Mesenchymal stem cell (in vitro differentiated cells and primary cell): ENCODE results near the gene SETDB1.

ENCODE experiments used
- DNase-seq: peaks from one replicate; pipeline ENCODE4 v3.0.0-alpha.2; 2013
- H2AFZ ChIP-seq: one replicate; pipeline ENCODE4 v1.6.1; 2013; ENCODE audit warnings: low read depth, mild to moderate bottlenecking, control low read depth, inconsistent platforms, low read length, moderate library complexity
- H2AK5ac ChIP-seq: 2 replicates; pipeline ENCODE4 v1.6.1; 2013; ENCODE audit warnings: low read length, moderate library complexity, mild to moderate bottlenecking, inconsistent platforms; ENCODE audit not compliant: severe bottlenecking
- H2BK120ac ChIP-seq: one replicate; pipeline ENCODE4 v1.6.1; 2013; ENCODE audit warnings: low read depth, mild to moderate bottlenecking, inconsistent platforms, low read length, moderate library complexity
- H2BK12ac ChIP-seq, 2 experiments: one replicate each; pipeline ENCODE4 v1.6.1; 2013; ENCODE audit warnings: inconsistent platforms in 2 of 2, low read length in 2 of 2, mild to moderate bottlenecking in 2 of 2, moderate library complexity in 2 of 2, control low read depth in 1 of 2
- H2BK15ac ChIP-seq: one replicate; pipeline ENCODE4 v1.6.1; 2013; ENCODE audit warnings: mild to moderate bottlenecking, low read depth, inconsistent platforms; ENCODE audit not compliant: poor library complexity, severe bottlenecking
- H2BK5ac ChIP-seq: 2 replicates; pipeline ENCODE4 v1.6.1; 2013; ENCODE audit warnings: low read depth, mild to moderate bottlenecking, low read length, control low read depth, inconsistent platforms; ENCODE audit not compliant: poor library complexity, severe bottlenecking
- H3K14ac ChIP-seq, 2 experiments: one replicate each; pipeline ENCODE4 v1.6.1; 2013; ENCODE audit warnings: inconsistent platforms in 2 of 2, low read length in 2 of 2, control low read depth in 1 of 2, mild to moderate bottlenecking in 1 of 2, moderate library complexity in 1 of 2
- H3K18ac ChIP-seq, 2 experiments: one replicate each; pipeline ENCODE4 v1.6.1; 2013; ENCODE audit warnings: inconsistent platforms in 2 of 2, low read length in 2 of 2, control low read depth in 1 of 2, low read depth in 1 of 2, mild to moderate bottlenecking in 1 of 2
- H3K23ac ChIP-seq, 2 experiments: one replicate each; pipeline ENCODE4 v1.6.1; 2013; ENCODE audit warnings: inconsistent platforms in 2 of 2, low read length in 2 of 2, mild to moderate bottlenecking in 2 of 2, moderate library complexity in 2 of 2, control low read depth in 1 of 2
- H3K27ac ChIP-seq: 2 replicates; pipeline ENCODE4 v1.5.1; 2013; ENCODE audit warnings: mild to moderate bottlenecking, moderate library complexity, low read length, control low read depth, inconsistent platforms; ENCODE audit not compliant: poor library complexity, severe bottlenecking
- H3K27me3 ChIP-seq, 2 experiments: 2 replicates each; pipeline versions ENCODE4 v1.6.1 to v1.7.0; 2013; ENCODE audit warnings: low read length in 2 of 2, mild to moderate bottlenecking in 2 of 2, moderate library complexity in 2 of 2, control low read depth in 1 of 2, inconsistent platforms in 1 of 2; ENCODE audit not compliant: control insufficient read depth in 1 of 2, insufficient read depth in 1 of 2
- H3K36me3 ChIP-seq, 2 experiments: 2 replicates each; pipeline versions ENCODE4 v1.6.1 to v1.7.0; 2013; ENCODE audit warnings: low read length in 2 of 2, control low read depth in 1 of 2, inconsistent platforms in 1 of 2, low read depth in 1 of 2, mild to moderate bottlenecking in 1 of 2; ENCODE audit not compliant: insufficient read depth in 2 of 2, control insufficient read depth in 1 of 2
- H3K4ac ChIP-seq, 2 experiments: one replicate each; pipeline ENCODE4 v1.6.1; 2013; ENCODE audit warnings: inconsistent platforms in 2 of 2, low read length in 2 of 2, mild to moderate bottlenecking in 2 of 2, moderate library complexity in 2 of 2, control low read depth in 1 of 2, low read depth in 1 of 2
- H3K4me1 ChIP-seq: 2 replicates; pipeline ENCODE4 v1.6.1; 2013; ENCODE audit warnings: low read depth, low read length, control low read depth; ENCODE audit not compliant: control insufficient read depth, insufficient read depth
- H3K4me2 ChIP-seq: 2 replicates; pipeline ENCODE4 v1.6.1; 2013; ENCODE audit warnings: low read length, mild to moderate bottlenecking, inconsistent platforms; ENCODE audit not compliant: poor library complexity, severe bottlenecking
- H3K4me3 ChIP-seq, 2 experiments: 2 replicates each; pipeline versions ENCODE4 v1.5.1 to v1.7.0; 2013; ENCODE audit warnings: low read length in 2 of 2, mild to moderate bottlenecking in 2 of 2, control low read depth in 1 of 2, low read depth in 1 of 2; ENCODE audit not compliant: insufficient read depth in 1 of 2
- H3K79me1 ChIP-seq: replicated peaks from 2 replicates; pipeline ENCODE4 v1.6.1; 2013; ENCODE audit warnings: mild to moderate bottlenecking, control low read depth, low read length, inconsistent platforms; ENCODE audit not compliant: poor library complexity, severe bottlenecking
- H3K9ac ChIP-seq: 2 replicates; pipeline ENCODE4 v1.7.0; 2013; ENCODE audit warnings: mild to moderate bottlenecking, low read length, moderate library complexity
- H3K9me3 ChIP-seq: 2 replicates; pipeline ENCODE4 v1.7.0; 2013; ENCODE audit warnings: mild to moderate bottlenecking, low read length; ENCODE audit not compliant: control insufficient read depth
- H4K8ac ChIP-seq: one replicate; pipeline ENCODE4 v1.6.1; 2013; ENCODE audit warnings: inconsistent platforms, mild to moderate bottlenecking, low read length, moderate library complexity
- H4K91ac ChIP-seq: one replicate; pipeline ENCODE4 v1.6.1; 2013; ENCODE audit warnings: mild to moderate bottlenecking, low read length, inconsistent platforms
- WGBS: methylation state at CpG from one replicate; pipeline ENCODE4 v1.1.7; 2013; ENCODE audit warnings: mixed read lengths; 5-methylcytosine and 5-hydroxymethylcytosine counted together

The SETDB1 gene

GRCh38 chr1:151006327-151007052, 80.3 kb downstream of the SETDB1 start, which contains the start of gene MINDY1:
Gene MINDY1 (minus strand): TSS chr1:151006902. CDS start chr1:151002617, 4,285 bp downstream.
- WGBS, result 16% methylated on average over 11 of the region's 18 CpGs
- peak within 1 kb of the TSS; percentile 1 to 91 for H2BK12ac ChIP-seq
- peak within 1 kb of the TSS; percentile 82 for H3K4me2 ChIP-seq
- peak within 1 kb of the TSS; percentile 11 for H2BK120ac ChIP-seq
- H3K4ac ChIP-seq, result peak within 1 kb of the TSS in 1 of 2 experiments; percentile 74
- H3K14ac ChIP-seq, result peak within 1 kb of the TSS in 1 of 2 experiments; percentile 82
- no peaks in the 10 kb centered on the region for H3K27me3 ChIP-seq
- peak within 1 kb of the TSS; percentile 85 for H3K27ac ChIP-seq
- peak within 1 kb of the TSS; percentile 97 for H3K9ac ChIP-seq
- peak within 1 kb of the TSS; percentile 60 for H2AFZ ChIP-seq
- H2BK15ac ChIP-seq, result peak within 1 kb of the TSS; percentile 62
- peaks cover 24% of the 10 kb centered on the region for H3K4me1 ChIP-seq
- H3K9me3 ChIP-seq, result no peaks in the 10 kb centered on the region
- H2BK5ac ChIP-seq, result no peak within 1 kb of the TSS
- peaks cover 7 to 15% of the 10 kb centered on the region in 2 experiments for H3K36me3 ChIP-seq
- peak; percentile 96 for DNase-seq
- H3K23ac ChIP-seq, result peak within 1 kb of the TSS in 1 of 2 experiments; percentile 90
- H3K79me1 ChIP-seq, result peaks cover 15% of the 10 kb centered on the region
- H3K18ac ChIP-seq, result peak within 1 kb of the TSS; percentile 77 to 95
- no peak within 1 kb of the TSS for H4K91ac ChIP-seq
- peak within 1 kb of the TSS; percentile 41 for H4K8ac ChIP-seq
- peak within 1 kb of the TSS; percentile 27 for H2AK5ac ChIP-seq
- H3K4me3 ChIP-seq, result peak within 1 kb of the TSS; percentile 60 to 93

GRCh38 chr1:151007853-151008243, 81.7 kb downstream of the SETDB1 start:
- H3K36me3 ChIP-seq, result peaks cover 0 to 3% of the 10 kb centered on the region in 2 experiments
- 68% methylated on average over 3 of the region's 4 CpGs for WGBS
- H3K9ac ChIP-seq, result peak overlapping the region; percentile 97
- no peak overlapping the region for H2BK5ac ChIP-seq
- H2AK5ac ChIP-seq, result no peak overlapping the region
- H3K9me3 ChIP-seq, result no peaks in the 10 kb centered on the region
- DNase-seq, result no peak
- H3K4me1 ChIP-seq, result peaks cover 17% of the 10 kb centered on the region
- H3K4ac ChIP-seq, result no peak overlapping the region
- H3K27ac ChIP-seq, result peak overlapping the region; percentile 49
- no peak overlapping the region for H4K8ac ChIP-seq
- no peak overlapping the region for H3K14ac ChIP-seq
- H3K79me1 ChIP-seq, result peaks cover 13% of the 10 kb centered on the region
- peak overlapping the region in 1 of 2 experiments; percentile 1 for H2BK12ac ChIP-seq
- H2BK15ac ChIP-seq, result no peak overlapping the region
- H3K18ac ChIP-seq, result no peak overlapping the region
- no peak overlapping the region for H3K23ac ChIP-seq
- no peak overlapping the region for H2BK120ac ChIP-seq
- H3K27me3 ChIP-seq, result no peaks in the 10 kb centered on the region
- no peak overlapping the region for H4K91ac ChIP-seq
- peak overlapping the region; percentile 57 for H3K4me2 ChIP-seq
- H3K4me3 ChIP-seq, result peak overlapping the region in 1 of 2 experiments; percentile 93
- no peak overlapping the region for H2AFZ ChIP-seq

- Histone ChIP-seq H3K4me1 (peaks cover 19% of the 10 kb centered on the region), H2BK120ac (no peak within 1 kb of the TSS), H2BK5ac (peak within 1 kb of the TSS; percentile 2), H2AFZ (peak within 1 kb of the TSS; percentile 83), H4K8ac (peak within 1 kb of the TSS; percentile 93), H3K9ac (peak within 1 kb of the TSS; percentile 97), H2BK12ac (peak within 1 kb of the TSS; percentile 49 to 59), H3K27me3 (no peaks in the 10 kb centered on the region), H3K9me3 (no peaks in the 10 kb centered on the region), H3K23ac (peak within 1 kb of the TSS; percentile 2 to 51), H3K18ac (peak within 1 kb of the TSS; percentile 85 to 90), H3K4me2 (peak within 1 kb of the TSS; percentile 73), H2BK15ac (no peak within 1 kb of the TSS), H4K91ac (peak within 1 kb of the TSS; percentile 80), H3K36me3 (no peaks in the 10 kb centered on the region), H3K27ac (peak within 1 kb of the TSS; percentile 49), H3K4ac (peak within 1 kb of the TSS; percentile 92), H2AK5ac (no peak within 1 kb of the TSS), H3K4me3 (peak within 1 kb of the TSS; percentile 73 to 93), H3K14ac (peak within 1 kb of the TSS in 1 of 2 experiments; percentile 63), H3K79me1 (peaks cover 12% of the 10 kb centered on the region)
- peak; percentile 99 for DNase-seq
- WGBS, result under 1% methylated on average over 64 of the region's 69 CpGs
Measured at GRCh38 chr1:151008244-151009205, 82.4 kb downstream of the SETDB1 start, which contains the start of gene PRUNE1. Gene PRUNE1 (plus strand): TSS chr1:151008449. CDS start chr1:151008633, 184 bp downstream.
